ENCODE measurements around the gene SLC26A11.

SLC26A11 gene

DNA sequence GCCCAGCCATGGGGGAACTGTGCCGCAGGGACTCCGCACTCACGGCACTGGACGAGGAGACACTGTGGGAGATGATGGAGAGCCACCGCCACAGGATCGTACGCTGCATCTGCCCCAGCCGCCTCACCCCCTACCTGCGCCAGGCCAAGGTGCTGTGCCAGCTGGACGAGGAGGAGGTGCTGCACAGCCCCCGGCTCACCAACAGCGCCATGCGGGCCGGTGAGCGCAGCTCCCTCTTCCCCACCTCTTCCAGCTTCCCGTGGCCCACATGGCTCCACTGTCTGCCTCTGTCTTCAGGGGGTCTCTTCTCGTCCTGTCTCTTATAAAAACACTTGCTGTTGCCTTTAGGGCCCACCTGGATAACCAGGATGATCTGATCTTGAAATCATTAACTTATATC is 38.8 kb upstream of the SLC26A11 start:
- no peak overlapping the region for H3K4me3 ChIP-seq (ENCODE audit: low read length)
- TF ChIP-seq, protein P1, sequence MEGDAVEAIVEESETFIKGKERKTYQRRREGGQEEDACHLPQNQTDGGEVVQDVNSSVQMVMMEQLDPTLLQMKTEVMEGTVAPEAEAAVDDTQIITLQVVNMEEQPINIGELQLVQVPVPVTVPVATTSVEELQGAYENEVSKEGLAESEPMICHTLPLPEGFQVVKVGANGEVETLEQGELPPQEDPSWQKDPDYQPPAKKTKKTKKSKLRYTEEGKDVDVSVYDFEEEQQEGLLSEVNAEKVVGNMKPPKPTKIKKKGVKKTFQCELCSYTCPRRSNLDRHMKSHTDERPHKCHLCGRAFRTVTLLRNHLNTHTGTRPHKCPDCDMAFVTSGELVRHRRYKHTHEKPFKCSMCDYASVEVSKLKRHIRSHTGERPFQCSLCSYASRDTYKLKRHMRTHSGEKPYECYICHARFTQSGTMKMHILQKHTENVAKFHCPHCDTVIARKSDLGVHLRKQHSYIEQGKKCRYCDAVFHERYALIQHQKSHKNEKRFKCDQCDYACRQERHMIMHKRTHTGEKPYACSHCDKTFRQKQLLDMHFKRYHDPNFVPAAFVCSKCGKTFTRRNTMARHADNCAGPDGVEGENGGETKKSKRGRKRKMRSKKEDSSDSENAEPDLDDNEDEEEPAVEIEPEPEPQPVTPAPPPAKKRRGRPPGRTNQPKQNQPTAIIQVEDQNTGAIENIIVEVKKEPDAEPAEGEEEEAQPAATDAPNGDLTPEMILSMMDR (conservative IDR thresholded peaks at IDR 0.05; ENCODE audit: low read depth, low read length), result no peak
- DNase-seq (ENCODE audit: low read depth), result no peak

DNA sequence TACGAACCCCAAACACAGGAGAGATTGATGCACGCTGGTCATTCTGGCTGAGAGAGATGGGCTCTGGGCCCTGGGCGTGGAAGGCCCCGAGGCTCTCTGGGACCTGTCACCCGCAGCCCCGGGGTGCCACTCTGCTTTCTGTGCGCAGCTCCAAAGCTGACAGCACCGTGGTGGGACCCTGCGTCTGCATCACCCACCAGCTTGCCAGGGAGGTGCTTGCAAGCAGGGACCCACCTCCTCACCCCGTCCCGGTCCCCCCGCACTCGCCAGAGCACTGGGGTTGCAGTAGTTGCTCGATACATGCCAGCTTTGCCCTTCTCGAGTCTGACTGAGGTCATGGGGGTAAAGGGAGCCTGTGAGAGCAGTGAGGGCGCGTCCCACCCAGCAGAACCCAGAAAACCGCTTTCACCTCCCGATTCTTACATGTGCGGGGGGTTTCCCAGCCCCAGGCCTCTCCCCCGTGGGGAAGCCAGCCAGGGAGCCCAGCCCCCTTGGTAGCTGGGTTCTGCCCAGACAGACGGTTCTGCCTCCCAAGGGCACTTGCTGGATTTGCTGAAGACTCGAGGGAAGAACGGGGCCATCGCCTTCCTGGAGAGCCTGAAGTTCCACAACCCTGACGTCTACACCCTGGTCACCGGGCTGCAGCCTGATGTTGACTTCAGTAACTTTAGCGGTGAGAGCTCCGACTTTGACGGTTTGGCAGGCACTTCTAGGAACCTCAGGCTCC is 37.9 kb upstream of the SLC26A11 start:
- DNase-seq (ENCODE audit: low read depth), result no peak
- TF ChIP-seq, protein P1 (conservative IDR thresholded peaks at IDR 0.05; ENCODE audit: low read depth, low read length), result no peak
- H3K4me3 ChIP-seq (ENCODE audit: low read length), result no peak overlapping the region

DNA sequence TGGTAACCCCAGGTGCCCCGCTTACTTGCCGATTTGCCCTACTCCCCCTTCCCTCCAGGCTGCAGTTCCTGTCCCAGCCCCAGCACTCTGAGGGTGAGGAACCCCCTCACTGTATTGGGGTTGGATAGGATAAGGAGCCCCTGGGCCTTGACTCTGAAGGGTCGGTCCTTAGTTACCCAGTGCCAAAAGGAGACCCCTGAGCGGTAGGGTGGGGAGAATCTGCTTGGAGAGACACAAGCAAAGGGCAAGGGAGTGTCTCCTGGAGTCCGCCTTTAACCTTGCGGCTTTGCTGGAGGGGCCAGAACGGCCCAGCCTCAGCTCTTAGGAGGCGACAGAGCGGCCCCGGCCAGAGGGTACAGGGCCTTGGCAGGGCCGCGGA is 37.4 kb upstream of the SLC26A11 start:
- TF ChIP-seq, protein P1 (conservative IDR thresholded peaks at IDR 0.05; ENCODE audit: low read depth, low read length), result no peak
- no peak overlapping the region for H3K4me3 ChIP-seq (ENCODE audit: low read length)

DNA sequence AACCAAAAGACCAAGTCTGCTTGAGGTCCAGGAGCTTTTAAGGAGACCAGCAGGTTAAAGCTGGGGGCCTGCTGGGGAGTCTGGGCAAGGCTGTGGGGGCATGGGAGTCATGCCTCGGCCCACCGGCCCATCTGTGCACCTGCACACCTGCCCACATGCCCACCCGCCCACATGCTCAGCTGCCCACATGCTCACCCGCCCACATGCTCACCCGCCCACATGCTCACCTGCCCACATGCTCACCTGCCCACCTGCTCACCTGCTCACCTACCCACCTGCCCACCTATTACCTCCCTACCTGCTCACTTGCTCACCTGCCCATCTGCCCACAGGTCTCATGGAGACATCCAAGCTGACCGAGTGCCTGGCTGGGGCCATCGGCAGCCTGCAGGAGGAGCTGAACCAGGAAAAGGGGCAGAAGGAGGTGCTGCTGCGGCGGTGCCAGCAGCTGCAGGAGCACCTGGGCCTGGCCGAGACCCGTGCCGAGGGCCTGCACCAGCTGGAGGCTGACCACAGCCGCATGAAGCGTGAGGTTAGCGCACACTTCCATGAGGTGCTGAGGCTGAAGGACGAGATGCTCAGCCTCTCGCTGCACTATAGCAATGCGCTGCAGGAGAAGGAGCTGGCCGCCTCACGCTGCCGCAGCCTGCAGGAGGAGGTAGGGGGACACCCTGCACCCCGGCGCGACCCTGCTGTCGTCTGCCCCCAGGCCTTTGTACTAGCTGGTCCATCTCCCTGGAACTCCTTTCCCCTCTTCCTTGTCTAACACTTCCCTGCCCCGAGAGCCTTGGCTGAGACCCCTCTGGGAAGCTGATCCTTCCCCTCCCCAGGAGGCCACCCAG is 36.4 kb upstream of the SLC26A11 start:
- no peak overlapping the region for H3K4me3 ChIP-seq (ENCODE audit: low read length)
- no peak for DNase-seq (ENCODE audit: low read depth)
- TF ChIP-seq, protein P1 (conservative IDR thresholded peaks at IDR 0.05; ENCODE audit: low read depth, low read length), result no peak

More for the DNA sequence above, 37.4 kb upstream of the SLC26A11 start:
- no peak for DNase-seq (ENCODE audit: low read depth)

DNA sequence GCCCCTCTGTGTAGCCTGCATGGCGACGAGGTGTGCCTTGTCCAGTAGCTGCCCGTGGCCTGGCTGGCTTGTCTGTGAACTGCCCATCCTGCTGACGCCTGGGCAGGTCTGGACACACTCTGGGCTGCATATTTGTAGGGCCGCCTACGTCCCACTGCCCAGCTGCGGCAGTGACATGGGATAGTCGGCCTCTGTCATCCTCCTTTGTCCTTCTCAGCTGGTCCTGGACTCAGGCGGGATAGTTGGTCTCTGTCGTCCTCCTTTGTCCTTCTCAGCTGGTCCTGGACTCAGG is 35.9 kb upstream of the SLC26A11 start:
- TF ChIP-seq, protein P1 (conservative IDR thresholded peaks at IDR 0.05; ENCODE audit: low read depth, low read length), result no peak
- no peak overlapping the region for H3K4me3 ChIP-seq (ENCODE audit: low read length)
- no peak for DNase-seq (ENCODE audit: low read depth)

DNA sequence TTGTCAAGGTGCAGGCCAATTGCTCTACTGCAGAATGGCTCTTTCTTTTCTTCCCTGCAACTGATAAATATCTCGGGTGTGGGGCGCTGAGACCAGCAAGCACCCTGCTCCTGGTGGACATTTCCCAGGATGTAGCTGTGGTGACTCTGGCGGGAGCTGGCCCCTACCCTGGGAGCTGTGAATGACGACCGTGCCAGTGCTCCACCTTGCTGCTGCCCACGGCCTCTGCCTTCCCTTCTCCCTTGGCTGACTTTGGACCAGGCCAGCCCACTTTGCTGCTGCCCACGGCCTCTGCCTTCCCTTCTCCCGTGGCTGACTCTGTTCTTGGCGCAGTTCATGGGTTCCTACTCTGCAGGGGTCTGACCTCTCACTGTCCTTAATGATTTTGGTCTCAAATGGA is 34.3 kb upstream of the SLC26A11 start:
- TF ChIP-seq, protein P1 (conservative IDR thresholded peaks at IDR 0.05; ENCODE audit: low read depth, low read length), result no peak
- H3K4me3 ChIP-seq (ENCODE audit: low read length), result no peak overlapping the region
- DNase-seq (ENCODE audit: low read depth), result no peak

DNA sequence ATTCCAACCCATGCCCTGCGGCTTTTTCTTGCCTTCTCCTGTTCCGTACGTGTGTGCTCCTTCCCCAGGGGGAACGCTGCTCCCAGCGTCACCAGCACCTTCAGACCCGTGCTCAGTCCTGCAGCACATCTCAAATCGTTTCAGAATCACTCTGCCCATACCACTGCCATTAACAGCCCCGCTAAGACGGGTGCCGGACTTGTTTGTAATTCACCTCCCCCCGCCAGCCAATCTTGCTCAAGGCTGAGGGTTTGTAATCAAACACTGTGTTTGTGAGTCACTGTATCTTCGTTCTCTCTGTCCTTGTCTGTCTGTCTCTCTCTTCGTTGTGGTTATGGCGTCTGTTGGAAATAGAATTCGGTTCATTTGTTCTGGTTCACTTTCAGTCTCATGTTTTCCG is 33.1 kb upstream of the SLC26A11 start:
- TF ChIP-seq, protein P1 (conservative IDR thresholded peaks at IDR 0.05; ENCODE audit: low read depth, low read length), result no peak
- H3K4me3 ChIP-seq (ENCODE audit: low read length), result no peak overlapping the region

More for the DNA sequence above, 33.1 kb upstream of the SLC26A11 start:
- DNase-seq (ENCODE audit: low read depth), result no peak

Data from retinal pigment epithelial cell (primary cell).